ENCODE data around the gene ARHGAP15. TPM values are rescaled to one million over a fixed set of nuclear protein-coding genes. Genes with fewer than 3 reads are reported as not detected.

ARHGAP15 gene
- total RNA-seq, 1 donor from 2014 or later, result not detected

- Histone ChIP-seq H3K4me1 (ENCODE audit: insufficient read depth, low read length) (no peaks in the 10 kb centered on the region), H3K27ac (ENCODE audit: low read depth, low read length) (no peak overlapping the region), H4K20me1 (ENCODE audit: insufficient read depth, low read length) (no peaks in the 10 kb centered on the region), H2AFZ (ENCODE audit: low read depth, low read length) (no peak overlapping the region), H3K9me3 (ENCODE audit: insufficient read depth, low read depth, low read length) (no peaks in the 10 kb centered on the region), H3K36me3 (ENCODE audit: insufficient read depth, low read length) (no peaks in the 10 kb centered on the region), H3K27me3 (ENCODE audit: insufficient read depth, low read length) (no peaks in the 10 kb centered on the region), H3K4me2 (ENCODE audit: low read length) (no peak overlapping the region), H3K79me2 (ENCODE audit: insufficient read depth, low read length) (no peaks in the 10 kb centered on the region), H3K9ac (ENCODE audit: low read length) (no peak overlapping the region), H3K4me3 (ENCODE audit: insufficient read depth, low read depth, low read length) (no peak overlapping the region)
- TF ChIP-seq, protein P1, sequence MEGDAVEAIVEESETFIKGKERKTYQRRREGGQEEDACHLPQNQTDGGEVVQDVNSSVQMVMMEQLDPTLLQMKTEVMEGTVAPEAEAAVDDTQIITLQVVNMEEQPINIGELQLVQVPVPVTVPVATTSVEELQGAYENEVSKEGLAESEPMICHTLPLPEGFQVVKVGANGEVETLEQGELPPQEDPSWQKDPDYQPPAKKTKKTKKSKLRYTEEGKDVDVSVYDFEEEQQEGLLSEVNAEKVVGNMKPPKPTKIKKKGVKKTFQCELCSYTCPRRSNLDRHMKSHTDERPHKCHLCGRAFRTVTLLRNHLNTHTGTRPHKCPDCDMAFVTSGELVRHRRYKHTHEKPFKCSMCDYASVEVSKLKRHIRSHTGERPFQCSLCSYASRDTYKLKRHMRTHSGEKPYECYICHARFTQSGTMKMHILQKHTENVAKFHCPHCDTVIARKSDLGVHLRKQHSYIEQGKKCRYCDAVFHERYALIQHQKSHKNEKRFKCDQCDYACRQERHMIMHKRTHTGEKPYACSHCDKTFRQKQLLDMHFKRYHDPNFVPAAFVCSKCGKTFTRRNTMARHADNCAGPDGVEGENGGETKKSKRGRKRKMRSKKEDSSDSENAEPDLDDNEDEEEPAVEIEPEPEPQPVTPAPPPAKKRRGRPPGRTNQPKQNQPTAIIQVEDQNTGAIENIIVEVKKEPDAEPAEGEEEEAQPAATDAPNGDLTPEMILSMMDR (IDR thresholded peaks at IDR 0.05; ENCODE audit: insufficient read depth, low read depth, low read length), result no peak
- no peak for TF ChIP-seq EZH2 (IDR thresholded peaks at IDR 0.05; ENCODE audit: insufficient read depth, low read length)
- peaks cover 16% of the 10 kb centered on the region for H3K9me3 Mint-ChIP-seq (ENCODE audit: unreplicated experiment)
- H3K27ac Mint-ChIP-seq (ENCODE audit: unreplicated experiment), result no peak overlapping the region
- peaks cover 4% of the 10 kb centered on the region for H3K4me1 Mint-ChIP-seq (ENCODE audit: low read depth, unreplicated experiment)
- no peaks in the 10 kb centered on the region for H3K36me3 Mint-ChIP-seq (ENCODE audit: low read depth, unreplicated experiment)
- no peak for DNase-seq (ENCODE audit: low read depth)
- H3K27me3 Mint-ChIP-seq (ENCODE audit: low read depth, unreplicated experiment), result no peaks in the 10 kb centered on the region
- no peak overlapping the region for H3K4me3 Mint-ChIP-seq (ENCODE audit: unreplicated experiment)
- FAIRE-seq, result no peak
These were observed 581.0 kb downstream of the ARHGAP15 start for GRCh38 chr2:143710196-143710595.

GRCh38 chr2:143710879-143711278 lies 581.7 kb downstream of the ARHGAP15 start:
- no peak overlapping the region for H3K27ac Mint-ChIP-seq (ENCODE audit: unreplicated experiment)
- no peak overlapping the region for H3K4me3 Mint-ChIP-seq (ENCODE audit: unreplicated experiment)
- no peaks in the 10 kb centered on the region for H3K36me3 ChIP-seq (ENCODE audit: insufficient read depth, low read length)
- no peak for DNase-seq (ENCODE audit: low read depth)
- H3K4me1 Mint-ChIP-seq (ENCODE audit: low read depth, unreplicated experiment), result no peaks in the 10 kb centered on the region
- H3K36me3 Mint-ChIP-seq (ENCODE audit: low read depth, unreplicated experiment), result no peaks in the 10 kb centered on the region
- H3K4me2 ChIP-seq (ENCODE audit: low read length), result no peak overlapping the region
- H3K9me3 Mint-ChIP-seq (ENCODE audit: unreplicated experiment), result peaks cover 16% of the 10 kb centered on the region
- no peak for FAIRE-seq
- no peak overlapping the region for H2AFZ ChIP-seq (ENCODE audit: low read depth, low read length)
- TF ChIP-seq, protein P1 (IDR thresholded peaks at IDR 0.05; ENCODE audit: insufficient read depth, low read depth, low read length), result no peak
- TF ChIP-seq EZH2 (IDR thresholded peaks at IDR 0.05; ENCODE audit: insufficient read depth, low read length), result no peak
- no peaks in the 10 kb centered on the region for H3K9me3 ChIP-seq (ENCODE audit: insufficient read depth, low read depth, low read length)
- no peaks in the 10 kb centered on the region for H3K4me1 ChIP-seq (ENCODE audit: insufficient read depth, low read length)
- H3K4me3 ChIP-seq (ENCODE audit: insufficient read depth, low read depth, low read length), result no peak overlapping the region
- no peaks in the 10 kb centered on the region for H3K27me3 Mint-ChIP-seq (ENCODE audit: low read depth, unreplicated experiment)
- no peaks in the 10 kb centered on the region for H4K20me1 ChIP-seq (ENCODE audit: insufficient read depth, low read length)
- no peak overlapping the region for H3K27ac ChIP-seq (ENCODE audit: low read depth, low read length)
- H3K9ac ChIP-seq (ENCODE audit: low read length), result no peak overlapping the region
- H3K27me3 ChIP-seq (ENCODE audit: insufficient read depth, low read length), result no peaks in the 10 kb centered on the region
- no peaks in the 10 kb centered on the region for H3K79me2 ChIP-seq (ENCODE audit: insufficient read depth, low read length)

DNA sequence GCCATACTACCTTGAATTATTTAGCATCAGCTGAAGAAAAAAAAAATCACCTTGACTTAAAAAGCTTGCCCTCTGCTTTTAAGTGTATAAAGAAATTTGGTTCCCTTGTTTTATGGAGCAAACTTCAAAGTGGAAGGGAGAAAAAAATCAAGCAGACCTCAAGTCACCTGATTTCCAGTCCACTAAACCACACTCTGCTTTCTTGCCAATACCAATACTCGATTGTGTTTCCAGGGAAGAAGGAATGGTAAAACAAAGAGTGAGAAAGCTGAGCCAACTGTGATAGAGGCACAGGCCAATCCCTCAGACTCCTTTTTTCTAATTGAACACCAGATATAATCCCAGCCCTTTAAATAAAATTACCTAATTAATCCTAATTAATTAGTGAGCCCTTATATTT lies 587.3 kb downstream of the ARHGAP15 start:
- no peak overlapping the region for H2AFZ ChIP-seq (ENCODE audit: low read depth, low read length)
- no peaks in the 10 kb centered on the region for H3K79me2 ChIP-seq (ENCODE audit: insufficient read depth, low read length)
- Mint-ChIP-seq H3K4me3 (ENCODE audit: unreplicated experiment) (no peak overlapping the region), H3K27me3 (ENCODE audit: low read depth, unreplicated experiment) (no peaks in the 10 kb centered on the region), H3K36me3 (ENCODE audit: low read depth, unreplicated experiment) (no peaks in the 10 kb centered on the region), H3K27ac (ENCODE audit: unreplicated experiment) (no peak overlapping the region), H3K4me1 (ENCODE audit: low read depth, unreplicated experiment) (peaks cover 5% of the 10 kb centered on the region), H3K9me3 (ENCODE audit: unreplicated experiment) (peaks cover 14% of the 10 kb centered on the region)
- peaks cover 8% of the 10 kb centered on the region for H3K4me1 ChIP-seq (ENCODE audit: insufficient read depth, low read length)
- TF ChIP-seq, protein P1 (IDR thresholded peaks at IDR 0.05; ENCODE audit: insufficient read depth, low read depth, low read length), result no peak
- no peak overlapping the region for H3K27ac ChIP-seq (ENCODE audit: low read depth, low read length)
- FAIRE-seq (no peak), DNase-seq (ENCODE audit: low read depth) (peak; percentile 74)
- H3K9ac ChIP-seq (ENCODE audit: low read length), result no peak overlapping the region
- no peaks in the 10 kb centered on the region for H3K27me3 ChIP-seq (ENCODE audit: insufficient read depth, low read length)
- H3K4me2 ChIP-seq (ENCODE audit: low read length), result no peak overlapping the region
- H3K36me3 ChIP-seq (ENCODE audit: insufficient read depth, low read length), result no peaks in the 10 kb centered on the region
- H3K9me3 ChIP-seq (ENCODE audit: insufficient read depth, low read depth, low read length), result no peaks in the 10 kb centered on the region
- no peaks in the 10 kb centered on the region for H4K20me1 ChIP-seq (ENCODE audit: insufficient read depth, low read length)
- no peak overlapping the region for H3K4me3 ChIP-seq (ENCODE audit: insufficient read depth, low read depth, low read length)
